MM.1S (cell line): ENCODE results near the gene PTPRG.

Experiments
- CTCF ChIP-seq: fragments of 300-600 bp; sonication (generic); IDR thresholded peaks from 2 replicates; pipeline ENCODE4 v1.5.1; 2016; ENCODE audit warnings: antibody characterized with exemption, low read length, mixed read lengths
- EZH2 ChIP-seq: fragments of 300-600 bp; sonication (generic); optimal IDR thresholded peaks from 2 replicates; pipeline ENCODE3; 2017; ENCODE audit warnings: low read depth, mild to moderate bottlenecking, antibody characterized with exemption, low read length, mixed read lengths
- EZH2phosphoT487 ChIP-seq: fragments of 300-600 bp; sonication (generic); IDR thresholded peaks from 2 replicates; pipeline ENCODE4 v1.6.1; 2018; ENCODE audit warnings: antibody characterized with exemption, low read length

DNA sequence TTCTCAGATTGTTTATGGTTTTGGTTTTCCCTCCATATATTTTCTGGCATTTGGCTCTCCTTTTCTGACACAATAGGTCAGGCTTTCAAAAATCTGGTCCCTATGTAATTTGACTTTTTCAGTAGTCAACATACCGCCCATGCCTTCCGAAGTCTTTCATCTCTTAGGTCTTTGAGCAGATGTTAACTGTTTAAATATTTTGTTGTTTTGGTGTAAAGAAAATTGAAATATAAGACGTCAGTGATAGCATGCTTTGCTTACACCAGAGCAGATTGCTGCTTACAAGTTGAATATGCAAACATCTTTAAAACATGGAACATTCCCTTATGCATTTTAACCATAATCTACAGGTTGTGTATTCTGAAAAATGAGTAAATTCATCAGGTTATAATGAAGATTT is 233.0 kb downstream of the PTPRG start:
- no peak for TF ChIP-seq EZH2
- TF ChIP-seq CTCF, result no peak
- TF ChIP-seq EZH2phosphoT487, result no peak
